Measurements from ENCODE around the gene KIF21B.

GRCh38 chr1:201021630-201022492 lies 1.7 kb downstream of the KIF21B start:
- TF ChIP-seq, protein P1, sequence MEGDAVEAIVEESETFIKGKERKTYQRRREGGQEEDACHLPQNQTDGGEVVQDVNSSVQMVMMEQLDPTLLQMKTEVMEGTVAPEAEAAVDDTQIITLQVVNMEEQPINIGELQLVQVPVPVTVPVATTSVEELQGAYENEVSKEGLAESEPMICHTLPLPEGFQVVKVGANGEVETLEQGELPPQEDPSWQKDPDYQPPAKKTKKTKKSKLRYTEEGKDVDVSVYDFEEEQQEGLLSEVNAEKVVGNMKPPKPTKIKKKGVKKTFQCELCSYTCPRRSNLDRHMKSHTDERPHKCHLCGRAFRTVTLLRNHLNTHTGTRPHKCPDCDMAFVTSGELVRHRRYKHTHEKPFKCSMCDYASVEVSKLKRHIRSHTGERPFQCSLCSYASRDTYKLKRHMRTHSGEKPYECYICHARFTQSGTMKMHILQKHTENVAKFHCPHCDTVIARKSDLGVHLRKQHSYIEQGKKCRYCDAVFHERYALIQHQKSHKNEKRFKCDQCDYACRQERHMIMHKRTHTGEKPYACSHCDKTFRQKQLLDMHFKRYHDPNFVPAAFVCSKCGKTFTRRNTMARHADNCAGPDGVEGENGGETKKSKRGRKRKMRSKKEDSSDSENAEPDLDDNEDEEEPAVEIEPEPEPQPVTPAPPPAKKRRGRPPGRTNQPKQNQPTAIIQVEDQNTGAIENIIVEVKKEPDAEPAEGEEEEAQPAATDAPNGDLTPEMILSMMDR (IDR thresholded peaks at IDR 0.05) = no peak
- no peak for TF ChIP-seq POLR2A (IDR thresholded peaks at IDR 0.05)
